ENCODE data around the gene IL17RB.

- no peak for TF ChIP-seq CTCF (IDR thresholded peaks at IDR 0.05; ENCODE audit: insufficient read depth, low read length, poor library complexity, severe bottlenecking)
- no peak for TF ChIP-seq EZH2phosphoT487 (conservative IDR thresholded peaks at IDR 0.05; ENCODE audit: low read length)
Observed at GRCh38 chr3:53884623-53885022, 38.3 kb downstream of the IL17RB start.
